PC-3 (cell line): ENCODE measurements around the gene DDX3X.

Experiments used
- CTCF ChIP-seq: fragments of 300-600 bp; sonication (generic); conservative IDR thresholded peaks from 2 replicates; pipeline ENCODE4 v1.5.1; 2017; ENCODE audit warnings: antibody characterized with exemption, low read depth, mild to moderate bottlenecking, low read length
- EZH2 ChIP-seq: fragments of 300-600 bp; sonication (generic); IDR thresholded peaks from one replicate; pipeline ENCODE4 v1.6.1; 2017; ENCODE audit warnings: antibody characterized with exemption, mild to moderate bottlenecking, low read length; ENCODE audit not compliant: unreplicated experiment

- TF ChIP-seq CTCF: no peak
- TF ChIP-seq EZH2: no peak
These were observed 35.2 kb downstream of the DDX3X start for GRCh38 chrX:41369152-41369551.
